GM21526 (cell line): ENCODE results near the gene OR4E2.
"Not testable (repeated sequence)": the region's sequence is repeated elsewhere in the genome, so short reads cannot be mapped to it uniquely, and the experiment has no call there.

Experiments used
- ATAC-seq: cut with Tn5 transposase; IDR thresholded peaks from one replicate; pipeline ENCODE4 v1.9.1; 2021; ENCODE audit warnings: moderate library complexity; ENCODE audit not compliant: unreplicated experiment, low FRiP score

OR4E2 gene

GRCh38 chr14:21694425-21694824, 40.8 kb downstream of the OR4E2 start:
- ATAC-seq, result no peak

- ATAC-seq, result not testable (repeated sequence)
These were observed 44.0 kb downstream of the OR4E2 start for GRCh38 chr14:21697662-21698061.

- ATAC-seq, result not testable (repeated sequence)
These were observed 44.9 kb downstream of the OR4E2 start for GRCh38 chr14:21698538-21698937.

GRCh38 chr14:21699551-21699950, 45.9 kb downstream of the OR4E2 start:
- no peak for ATAC-seq

GRCh38 chr14:21702316-21702715, 48.7 kb downstream of the OR4E2 start:
- ATAC-seq, result no peak

GRCh38 chr14:21703357-21704326, 50.0 kb downstream of the OR4E2 start:
- ATAC-seq, result no peak

- no peak for ATAC-seq
These were observed 50.7 kb downstream of the OR4E2 start for GRCh38 chr14:21704338-21704737.

GRCh38 chr14:21711360-21711961, 57.8 kb downstream of the OR4E2 start:
- ATAC-seq, result no peak

- no peak for ATAC-seq
These were observed 58.4 kb downstream of the OR4E2 start for GRCh38 chr14:21712036-21712435.

GRCh38 chr14:21714318-21714929, 60.8 kb downstream of the OR4E2 start:
- no peak for ATAC-seq
